ENCODE data around the gene CHAF1A.

The CHAF1A gene

GRCh38 chr19:4454747-4455718, 52.6 kb downstream of the CHAF1A start:
- POLR2A ChIA-PET = interaction anchor here (0.6 to 1.7 kb wide), 3 partner anchors 16 to 80 kb away, joined by 3 to 5 read pairs (median 3); partner anchors contain the start of gene CHAF1A
- TF ChIP-seq CTCF (IDR thresholded peaks at IDR 0.05; ENCODE audit: insufficient read depth, low read length, missing control alignments) = no peak
- DNase-seq (ENCODE audit: low read depth, low spot score) = no peak
- CTCF ChIA-PET = interaction anchor here (0.8 to 2.2 kb wide), 6 partner anchors 10 to 188 kb away, joined by 3 to 10 read pairs (median 5); partner anchors contain the start of gene CHAF1A
- H3K4me3 ChIP-seq (ENCODE audit: low read depth, low read length) = peak overlapping the region; percentile 91

- H3K4me3 ChIP-seq (ENCODE audit: low read depth, low read length) = peak overlapping the region; percentile 91
- ChIA-PET CTCF (interaction anchor here (0.7 to 2.2 kb wide), 7 partner anchors 8 to 189 kb away, joined by 3 to 10 read pairs (median 6); partner anchors contain the start of genes CHAF1A and SH3GL1), POLR2A (interaction anchor here (0.6 to 2.5 kb wide), 4 partner anchors 9 to 81 kb away, joined by 3 to 9 read pairs (median 4); partner anchors contain the start of genes CHAF1A and HDGFL2)
- DNase-seq (ENCODE audit: low read depth, low spot score) = no peak
- peak; percentile 2 for TF ChIP-seq CTCF (IDR thresholded peaks at IDR 0.05; ENCODE audit: insufficient read depth, low read length, missing control alignments)
Measured at GRCh38 chr19:4455719-4456475, 53.5 kb downstream of the CHAF1A start.

GRCh38 chr19:4456476-4456842, 54.0 kb downstream of the CHAF1A start:
- no peak for TF ChIP-seq CTCF (IDR thresholded peaks at IDR 0.05; ENCODE audit: insufficient read depth, low read length, missing control alignments)
- DNase-seq (ENCODE audit: low read depth, low spot score) = no peak
- peak overlapping the region; percentile 91 for H3K4me3 ChIP-seq (ENCODE audit: low read depth, low read length)
- CTCF ChIA-PET = interaction anchor here (0.7 to 1.8 kb wide), 3 partner anchors 8 to 189 kb away, joined by 3 to 6 read pairs (median 6); partner anchors contain the start of gene SH3GL1
- POLR2A ChIA-PET = interaction anchor here (0.7 to 2.5 kb wide), 4 partner anchors 9 to 54 kb away, joined by 4 to 9 read pairs (median 4); partner anchors contain the start of genes CHAF1A and HDGFL2

- no peak for DNase-seq (ENCODE audit: low read depth, low spot score)
- POLR2A ChIA-PET = interaction anchor here (0.6 to 2.5 kb wide), 4 partner anchors 10 to 17 kb away, joined by 4 to 9 read pairs (median 4); partner anchors contain the start of gene HDGFL2
- H3K4me3 ChIP-seq (ENCODE audit: low read depth, low read length) = peak overlapping the region; percentile 91
- CTCF ChIA-PET = interaction anchor here (0.7 to 1.8 kb wide), 4 partner anchors 9 to 189 kb away, joined by 3 to 6 read pairs (median 5); partner anchors contain the start of gene SH3GL1
- no peak for TF ChIP-seq CTCF (IDR thresholded peaks at IDR 0.05; ENCODE audit: insufficient read depth, low read length, missing control alignments)
Measured at GRCh38 chr19:4456843-4457653, 54.6 kb downstream of the CHAF1A start.

- DNase-seq (ENCODE audit: low read depth, low spot score) = peak; percentile 93
- H3K4me3 ChIP-seq (ENCODE audit: low read depth, low read length) = peak within 1 kb of the TSS; percentile 91
- ChIA-PET POLR2A (interaction anchor here (0.6 to 2.5 kb wide), 2 partner anchors 9 to 14 kb away, joined by 4 to 9 read pairs; partner anchors contain the start of gene HDGFL2), CTCF (interaction anchor here (1.1 to 1.8 kb wide), 3 partner anchors 14 to 190 kb away, joined by 3 to 6 read pairs (median 4); no protein-coding TSS in a partner anchor)
- no peak for TF ChIP-seq CTCF (IDR thresholded peaks at IDR 0.05; ENCODE audit: insufficient read depth, low read length, missing control alignments)
Measured at GRCh38 chr19:4457654-4458395, 55.4 kb downstream of the CHAF1A start, which contains the start of gene UBXN6. TSS of gene UBXN6 (minus strand) at chr19:4457794. CDS start at chr19:4457697, 97 bp downstream.
